HepG2 (cell line): ENCODE results near the gene MALT1. TPM values are rescaled to one million over a fixed set of nuclear protein-coding genes. Genes with fewer than 3 reads are reported as not detected.

Source experiments
- ATAC-seq: fragments of 200-7000 bp; cut with Tn5 transposase; 3 replicates; pipeline ENCODE4 v1.9.1; 2020; ENCODE audit warnings: mild to moderate bottlenecking, moderate library complexity
- BruUV-seq: library from RNA; stranded (reverse); fragments of 400-500 nt; replicated peaks from 2 replicates; lab custom pipeline; 2021; lab: Mats Ljungman, UMichigan
- CTCF ChIA-PET: fragments of 300-600 bp; formaldehyde crosslinking; extraction: SDS; loops from one replicate; lab custom pipeline; 2021; ENCODE audit warnings: low total read pairs, inconsistent platforms, low intra/inter-chr PET ratio; lab: Yijun Ruan, JAX
- POLR2A ChIA-PET: fragments of 350-600 bp; sonication (Branson Sonifier 250); formaldehyde crosslinking; loops from one replicate; lab custom pipeline; 2020; ENCODE audit warnings: antibody characterized with exemption, inconsistent platforms; lab: Yijun Ruan, JAX
- DNase-seq: peaks from one replicate; pipeline ENCODE4 v3.0.0-alpha.2; 2015; ENCODE audit warnings: low spot score
- FAIRE-seq: peaks from 3 replicates; lab custom pipeline; 2011; peaks lifted over from hg19 to GRCh38; lab: Jason Lieb, UNC
- H2AFZ ChIP-seq: one replicate; pipeline ENCODE4 v1.6.1; 2011; ENCODE audit warnings: low read length, inconsistent platforms
- H3K27ac ChIP-seq: fragments of 300-600 bp; 3 replicates; pipeline ENCODE4 v1.8.0; 2011; ENCODE audit warnings: mixed run types, mild to moderate bottlenecking, mixed read lengths, low read length, inconsistent platforms; ENCODE audit not compliant: insufficient read depth; ENCODE audit errors: extremely low read length
- H3K27me3 ChIP-seq, 2 experiments: fragments of 200-600 bp in 1 of 2; 2 replicates in 1 of 2; 3 replicates in 1 of 2; pipeline versions ENCODE4 v1.6.0 to v1.8.0; 2011; ENCODE audit warnings: low read length in 2 of 2, mild to moderate bottlenecking in 2 of 2, moderate library complexity in 2 of 2, inconsistent platforms in 1 of 2; ENCODE audit not compliant: insufficient read depth in 2 of 2, control insufficient read depth in 1 of 2
- H3K36me3 ChIP-seq, 2 experiments: fragments of 200-600 bp in 1 of 2; replicated peaks in 1 of 2; 2 replicates in 1 of 2; 3 replicates in 1 of 2; pipeline versions ENCODE4 v1.5.1 to v1.8.0; 2011; ENCODE audit warnings: low read length in 2 of 2, inconsistent platforms in 1 of 2; ENCODE audit not compliant: insufficient read depth in 2 of 2, control insufficient read depth in 1 of 2
- H3K4me1 ChIP-seq: 2 replicates; pipeline ENCODE4 v1.5.1; 2012; ENCODE audit warnings: low read length, inconsistent platforms; ENCODE audit not compliant: insufficient read depth
- H3K4me2 ChIP-seq: 2 replicates; pipeline ENCODE4 v1.6.0; 2011; ENCODE audit warnings: low read depth, low read length, inconsistent platforms
- H3K4me3 ChIP-seq, 3 experiments: fragments of 200-600 bp in 1 of 3; sonication (generic), shearing (Covaris generic) in 1 of 3; replicated peaks in 1 of 3; 2 replicates each; pipeline ENCODE4 v1.5.1; 2011 to 2016; ENCODE audit warnings: low read length in 3 of 3, inconsistent platforms in 2 of 3, low read depth in 2 of 3, mild to moderate bottlenecking in 2 of 3, control low read depth in 1 of 3, mixed read lengths in 1 of 3; ENCODE audit not compliant: insufficient read depth in 1 of 3
- H3K79me2 ChIP-seq: one replicate; pipeline ENCODE4 v1.6.1; 2011; ENCODE audit warnings: low read length, inconsistent platforms; ENCODE audit not compliant: insufficient read depth
- H3K9ac ChIP-seq: 2 replicates; pipeline ENCODE4 v1.6.0; 2011; ENCODE audit warnings: mild to moderate bottlenecking, low read depth, low read length, inconsistent platforms; ENCODE audit not compliant: insufficient read depth
- H3K9me3 ChIP-seq: 2 replicates; pipeline ENCODE4 v1.5.1; 2012; ENCODE audit warnings: mild to moderate bottlenecking, low read length
- H4K20me1 ChIP-seq: 2 replicates; pipeline ENCODE4 v1.6.0; 2011; ENCODE audit warnings: inconsistent platforms, mild to moderate bottlenecking, low read length, moderate library complexity; ENCODE audit not compliant: insufficient read depth
- HMGA1 ChIP-seq: sonication (generic); formaldehyde crosslinking; conservative IDR thresholded peaks from 2 replicates; pipeline ENCODE4 v1.4.0; 2020; ENCODE audit warnings: missing genetic modification reagents
- MAFF ChIP-seq: IDR thresholded peaks from 2 replicates; pipeline ENCODE4 v1.6.1; 2011; ENCODE audit warnings: low read depth, low read length, improper control_type of control experiment
- MAFK ChIP-seq, 2 experiments: IDR thresholded peaks in 1 of 2; conservative IDR thresholded peaks in 1 of 2; 2 replicates each; pipeline ENCODE4 v1.6.1; 2011; ENCODE audit warnings: improper control_type of control experiment in 2 of 2, low read length in 2 of 2
- PRPF4 ChIP-seq: fragments of 200-400 bp; formaldehyde crosslinking; IDR thresholded peaks from 2 replicates; pipeline ENCODE4 v1.6.1; 2016; ENCODE audit warnings: low read length, low read depth; ENCODE audit not compliant: poor library complexity, severe bottlenecking
- STAG1 ChIP-seq: sonication (generic); formaldehyde crosslinking; IDR thresholded peaks from 2 replicates; pipeline ENCODE4 v1.4.0; 2020; ENCODE audit warnings: missing genetic modification reagents
- ZNF724P ChIP-seq: sonication (generic); formaldehyde crosslinking; IDR thresholded peaks from 2 replicates; pipeline ENCODE4 v1.8.0; 2022; ENCODE audit warnings: missing genetic modification reagents, borderline replicate concordance
- WGBS: methylation state at CpG from one replicate; pipeline ENCODE4 v1.1.6; 2017; ENCODE audit warnings: low lambda C conversion rate; 5-methylcytosine and 5-hydroxymethylcytosine counted together
- in situ Hi-C: cut with HindIII; loops from 2 replicates; pipeline ENCODE4 v1.10.0; 2017; ENCODE audit warnings: low pct_unique_long_range_greater_than_20kb; ENCODE audit not compliant: extremely low pct_ligation_motif_present
- intact Hi-C: fragments of 100-400 bp; cut with micrococcal nuclease; formaldehyde crosslinking; loops from one replicate; pipeline ENCODE4 v1.10.0; 2022; ENCODE audit not compliant: unreplicated experiment
- polyA plus RNA-seq, 8 experiments: library from polyadenylated mRNA; depleted of rRNA in 3 of 8; stranded (reverse) in 7 of 8; unstranded in 1 of 8; fragments of >200 nt; fragmentation: Illumina TruSeq in 4 of 8; extraction: Trizol in 4 of 8; gene quantifications; 2 replicates each; pipeline versions ENCODE4 v1.2.1 to v1.2.3, GENCODE V29; 2011 to 2016; ENCODE audit warnings: low read depth in 4 of 8, missing spikeins in 1 of 8, mixed read lengths in 1 of 8; ENCODE audit not compliant: insufficient read depth in 1 of 8
- total RNA-seq, 5 experiments: library from RNA; depleted of rRNA; stranded (reverse); fragments of >200 nt; fragmentation: Illumina TruSeq; extraction: Trizol; gene quantifications; 2 replicates each; pipeline ENCODE4 v1.2.3, GENCODE V29; 2016; ENCODE audit warnings: low read depth in 1 of 5
- TF ChIP-seq, protein P1 (sequence below): conservative IDR thresholded peaks from 2 replicates; pipeline ENCODE4 v1.6.1; 2018; ENCODE audit warnings: missing genetic modification reagents

Gene MALT1
- total and polyA plus RNA-seq, 2 of the 13 experiments (the other 11 are each of a cell fraction or from before 2014, with no cell fraction given) = 43.9 to 89.0 TPM

DNA sequence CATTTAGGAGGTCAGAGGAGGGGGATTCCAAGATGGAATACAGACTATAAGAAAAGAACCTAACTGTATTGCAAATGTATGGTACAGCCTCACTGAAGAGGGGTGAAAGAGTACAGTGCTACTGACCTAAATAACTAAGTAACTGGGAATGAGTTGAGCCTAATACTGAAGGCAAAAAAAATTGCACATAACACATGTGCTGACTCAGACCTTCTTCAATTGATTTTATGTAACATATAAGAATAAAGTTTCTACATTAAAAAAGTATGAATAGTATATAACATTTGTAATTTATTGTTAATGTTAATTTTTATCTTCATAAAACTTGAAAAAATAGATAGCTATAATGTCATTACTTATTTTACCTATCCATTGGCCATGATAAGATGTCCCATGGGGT is 41.7 kb downstream of the MALT1 start:
- H3K27ac ChIP-seq = no peak overlapping the region
- H3K4me3 ChIP-seq = no peak overlapping the region
- TF ChIP-seq MAFK (conservative IDR thresholded peaks at IDR 0.05 in 1 of 2, IDR thresholded peaks at IDR 0.05 in 1 of 2; ENCODE audit: low read length in 2 of 2) = peak; percentile 18 to 76; a peak in 2 of 4 replicates
- TF ChIP-seq, protein P1, sequence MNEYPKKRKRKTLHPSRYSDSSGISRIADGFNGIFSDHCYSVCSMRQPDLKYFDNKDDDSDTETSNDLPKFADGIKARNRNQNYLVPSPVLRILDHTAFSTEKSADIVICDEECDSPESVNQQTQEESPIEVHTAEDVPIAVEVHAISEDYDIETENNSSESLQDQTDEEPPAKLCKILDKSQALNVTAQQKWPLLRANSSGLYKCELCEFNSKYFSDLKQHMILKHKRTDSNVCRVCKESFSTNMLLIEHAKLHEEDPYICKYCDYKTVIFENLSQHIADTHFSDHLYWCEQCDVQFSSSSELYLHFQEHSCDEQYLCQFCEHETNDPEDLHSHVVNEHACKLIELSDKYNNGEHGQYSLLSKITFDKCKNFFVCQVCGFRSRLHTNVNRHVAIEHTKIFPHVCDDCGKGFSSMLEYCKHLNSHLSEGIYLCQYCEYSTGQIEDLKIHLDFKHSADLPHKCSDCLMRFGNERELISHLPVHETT (CRISPR knock-in tag) = no peak
- TF ChIP-seq PRPF4 = no peak
- no peak for TF ChIP-seq ZNF724P
- TF ChIP-seq MAFF = peak; percentile 58; the same call in 1 of the 2 replicates
- no peak for TF ChIP-seq HMGA1 (CRISPR knock-in tag)
- no peak for FAIRE-seq
- H4K20me1 ChIP-seq = no peaks in the 10 kb centered on the region
- H3K9me3 ChIP-seq = no peaks in the 10 kb centered on the region
- no peak for ATAC-seq
- DNase-seq = no peak
- peaks cover 6 to 79% of the 10 kb centered on the region in 2 experiments for H3K36me3 ChIP-seq
- H2AFZ ChIP-seq = no peak overlapping the region
- peaks cover 2% of the 10 kb centered on the region for H3K79me2 ChIP-seq
- CTCF ChIA-PET = no interaction called here
- H3K9ac ChIP-seq = no peak overlapping the region
- no peak overlapping the region for H3K4me2 ChIP-seq
- intact Hi-C loops = no loop called here
- H3K4me1 ChIP-seq = no peaks in the 10 kb centered on the region
- no TSS peak for BruUV-seq
- POLR2A ChIA-PET = no interaction called here
- in situ Hi-C loops = no loop called here
- H3K27me3 ChIP-seq = no peaks in the 10 kb centered on the region

GRCh38 chr18:58714259-58714658 is 43.0 kb downstream of the MALT1 start:
- H4K20me1 ChIP-seq = 0 out of 2 replicates have a peak, but pooled peaks cover under 1% of the 10 kb centered on the region
- CTCF ChIA-PET = no interaction called here
- in situ Hi-C loops (no loop called here), intact Hi-C loops (no loop called here)
- no peak overlapping the region for H3K4me2 ChIP-seq
- no peak for DNase-seq
- no peak overlapping the region for H2AFZ ChIP-seq
- no peak for TF ChIP-seq STAG1 (CRISPR knock-in tag)
- BruUV-seq = no TSS peak
- 99% methylated on average over 3 of the region's 3 CpGs for WGBS
- H3K4me3 ChIP-seq = no peak overlapping the region
- no peaks in the 10 kb centered on the region for H3K27me3 ChIP-seq
- peaks cover 6 to 81% of the 10 kb centered on the region in 2 experiments for H3K36me3 ChIP-seq
- H3K9ac ChIP-seq = no peak overlapping the region
- H3K4me1 ChIP-seq = no peaks in the 10 kb centered on the region
- H3K79me2 ChIP-seq = peaks cover 5% of the 10 kb centered on the region
- no peaks in the 10 kb centered on the region for H3K9me3 ChIP-seq
- POLR2A ChIA-PET = no interaction called here
- ATAC-seq = no peak
- no peak overlapping the region for H3K27ac ChIP-seq
- no peak for FAIRE-seq
